HL-60 (cell line): ENCODE data around the gene ADPRHL1.

Source experiments
- POLR2AphosphoS5 ChIP-seq: IDR thresholded peaks from 2 replicates; pipeline ENCODE4 v1.6.1; 2012; ENCODE audit warnings: low read depth
- REST ChIP-seq: IDR thresholded peaks from 2 replicates; pipeline ENCODE4 v1.6.1; 2012; ENCODE audit warnings: low read depth; ENCODE audit not compliant: insufficient replicate concordance
- SPI1 ChIP-seq: IDR thresholded peaks from 2 replicates; pipeline ENCODE4 v1.6.1; 2012; ENCODE audit warnings: low read depth, mild to moderate bottlenecking, borderline replicate concordance
- TF ChIP-seq, protein P1 (sequence below): IDR thresholded peaks from one replicate; pipeline ENCODE4 v1.5.1; 2011; ENCODE audit warnings: low read length, control low read depth, inconsistent platforms; ENCODE audit not compliant: insufficient read depth

DNA sequence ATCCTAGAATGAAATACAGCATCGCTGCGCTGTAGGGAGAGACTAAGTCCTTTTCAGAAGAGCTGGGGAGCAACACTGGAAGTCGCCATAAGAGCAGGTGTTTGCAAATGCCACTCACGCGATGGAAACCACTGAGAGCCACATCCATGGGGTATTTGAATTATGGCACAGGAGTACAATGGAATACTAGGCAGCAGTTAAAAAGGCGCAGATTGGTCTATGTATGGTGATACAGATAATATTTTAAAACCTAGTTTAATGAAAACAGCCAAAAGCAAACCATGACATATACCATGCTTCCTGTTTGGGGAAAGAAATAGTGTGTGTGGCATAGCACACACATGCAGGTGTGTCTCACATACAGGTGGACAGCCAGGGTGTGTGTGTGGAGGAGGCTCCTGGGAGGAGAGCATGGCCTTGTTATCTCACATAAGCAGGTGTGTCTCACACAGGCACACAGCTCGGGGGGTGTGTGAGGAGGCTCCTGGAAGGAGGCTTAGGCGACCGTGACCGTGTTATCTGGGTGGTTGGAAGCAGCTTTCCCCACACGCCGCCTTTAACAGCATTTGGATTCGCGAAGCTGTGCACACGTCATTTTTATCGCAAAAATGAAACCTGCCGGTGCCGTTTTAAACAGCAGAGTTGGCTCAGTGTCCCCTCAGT, 33.6 kb downstream of the ADPRHL1 start:
- TF ChIP-seq, protein P1, sequence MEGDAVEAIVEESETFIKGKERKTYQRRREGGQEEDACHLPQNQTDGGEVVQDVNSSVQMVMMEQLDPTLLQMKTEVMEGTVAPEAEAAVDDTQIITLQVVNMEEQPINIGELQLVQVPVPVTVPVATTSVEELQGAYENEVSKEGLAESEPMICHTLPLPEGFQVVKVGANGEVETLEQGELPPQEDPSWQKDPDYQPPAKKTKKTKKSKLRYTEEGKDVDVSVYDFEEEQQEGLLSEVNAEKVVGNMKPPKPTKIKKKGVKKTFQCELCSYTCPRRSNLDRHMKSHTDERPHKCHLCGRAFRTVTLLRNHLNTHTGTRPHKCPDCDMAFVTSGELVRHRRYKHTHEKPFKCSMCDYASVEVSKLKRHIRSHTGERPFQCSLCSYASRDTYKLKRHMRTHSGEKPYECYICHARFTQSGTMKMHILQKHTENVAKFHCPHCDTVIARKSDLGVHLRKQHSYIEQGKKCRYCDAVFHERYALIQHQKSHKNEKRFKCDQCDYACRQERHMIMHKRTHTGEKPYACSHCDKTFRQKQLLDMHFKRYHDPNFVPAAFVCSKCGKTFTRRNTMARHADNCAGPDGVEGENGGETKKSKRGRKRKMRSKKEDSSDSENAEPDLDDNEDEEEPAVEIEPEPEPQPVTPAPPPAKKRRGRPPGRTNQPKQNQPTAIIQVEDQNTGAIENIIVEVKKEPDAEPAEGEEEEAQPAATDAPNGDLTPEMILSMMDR = no peak
- no peak for TF ChIP-seq POLR2AphosphoS5
- TF ChIP-seq SPI1 = no peak
- TF ChIP-seq REST = no peak
